ENCODE data around the gene MORN1.

Gene MORN1

GRCh38 chr1:2358651-2359640 lies 32.4 kb downstream of the MORN1 start:
- H3K14ac ChIP-seq (ENCODE audit: low read length) = no peak overlapping the region
- H3K27ac ChIP-seq (replicated peaks; ENCODE audit: low read length) = no peak overlapping the region
- peaks cover 0 to 3% of the 10 kb centered on the region in 2 donors for H3K9me3 ChIP-seq (replicated peaks in 1 of 2; ENCODE audit: control insufficient read depth in 2 of 2, insufficient read depth in 1 of 2, low read depth in 1 of 2, low read length in 2 of 2)
- peaks cover 0 to 2% (median 0%) of the 10 kb centered on the region in 3 experiments for H3K27me3 ChIP-seq (ENCODE audit: control insufficient read depth in 3 of 3, insufficient read depth in 3 of 3, low read depth in 1 of 3, low read length in 3 of 3)
- DNase-seq (ENCODE audit: low spot score) = no peak
- H4K91ac ChIP-seq (ENCODE audit: low read depth, low read length, poor library complexity) = no peak overlapping the region
- H3K18ac ChIP-seq (ENCODE audit: low read length) = no peak overlapping the region
- no peak overlapping the region for H4K8ac ChIP-seq (ENCODE audit: low read depth, low read length)
- H2AK5ac ChIP-seq (ENCODE audit: low read depth, low read length) = peak overlapping the region; percentile 14
- H2BK12ac ChIP-seq (ENCODE audit: low read length) = peak overlapping the region; percentile 30
- no CpG with 5 or more reads among the region's 24 CpGs for WGBS, 2 donors (ENCODE audit: extremely low coverage in 2 of 2, insufficient read length in 2 of 2, insufficient replicate concordance in 1 of 2)
- no peak overlapping the region for H3K9ac ChIP-seq (ENCODE audit: low read depth, low read length, poor library complexity)
- H3K4me3 ChIP-seq (ENCODE audit: low read length in 2 of 2) = no peak overlapping the region
- H3K36me3 ChIP-seq (replicated peaks in 1 of 2; ENCODE audit: control insufficient read depth in 2 of 2, insufficient read depth in 2 of 2, low read length in 2 of 2) = no peaks in the 10 kb centered on the region
- no peak overlapping the region for H2BK120ac ChIP-seq (ENCODE audit: low read depth, low read length)
- no peak overlapping the region for H2BK5ac ChIP-seq (ENCODE audit: low read length)
- no peaks in the 10 kb centered on the region for H3K79me1 ChIP-seq (ENCODE audit: low read depth, low read length)
- H3K4me2 ChIP-seq (ENCODE audit: insufficient read depth, low read length, poor library complexity, severe bottlenecking) = no peak overlapping the region
- no peak overlapping the region for H2AFZ ChIP-seq (ENCODE audit: low read length)
- H3K4me1 ChIP-seq (ENCODE audit: control insufficient read depth in 2 of 2, insufficient read depth in 1 of 2, low read depth in 1 of 2, low read length in 2 of 2) = no peaks in the 10 kb centered on the region
- H3K23ac ChIP-seq (ENCODE audit: low read depth, low read length, poor library complexity) = peak overlapping the region; percentile 37
- no peak overlapping the region for H2BK15ac ChIP-seq (ENCODE audit: low read length)
- H3K4ac ChIP-seq (ENCODE audit: low read length) = no peak overlapping the region

DNA sequence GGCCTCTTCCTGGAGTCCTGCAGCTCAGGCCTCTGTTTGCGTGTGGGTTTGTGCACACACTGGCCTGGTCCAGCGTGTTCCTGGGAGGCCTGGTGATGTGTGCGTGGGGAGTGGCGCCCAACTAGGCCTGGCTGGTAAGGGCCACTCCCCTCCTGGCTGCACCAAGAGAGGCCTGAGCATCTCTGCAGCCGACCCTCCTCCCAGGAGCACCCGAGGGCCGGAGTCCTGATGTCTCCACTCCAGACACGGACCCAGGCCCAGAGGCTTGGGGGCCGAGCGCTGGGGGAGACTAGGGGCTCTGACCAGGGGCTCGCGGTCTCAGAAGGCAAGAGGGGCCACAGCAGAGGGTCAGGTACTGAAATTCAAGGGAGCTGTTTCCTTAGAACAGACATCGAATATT lies 33.3 kb downstream of the MORN1 start:
- no peak overlapping the region for H3K9ac ChIP-seq (ENCODE audit: low read depth, low read length, poor library complexity)
- DNase-seq (ENCODE audit: low spot score) = no peak

GRCh38 chr1:2356911-2357845 lies 34.2 kb downstream of the MORN1 start:
- no peak for DNase-seq (ENCODE audit: low spot score)
- no peaks in the 10 kb centered on the region for H3K9me3 ChIP-seq (replicated peaks in 1 of 2; ENCODE audit: control insufficient read depth in 2 of 2, insufficient read depth in 1 of 2, low read depth in 1 of 2, low read length in 2 of 2)
- H3K4me3 ChIP-seq (ENCODE audit: low read length in 2 of 2) = no peak overlapping the region
- WGBS, 2 donors (ENCODE audit: extremely low coverage in 2 of 2, insufficient read length in 2 of 2, insufficient replicate concordance in 1 of 2) = no CpG with 5 or more reads among the region's 37 CpGs
- H2AK5ac ChIP-seq (ENCODE audit: low read depth, low read length) = peak overlapping the region; percentile 48
- peak overlapping the region; percentile 77 for H3K23ac ChIP-seq (ENCODE audit: low read depth, low read length, poor library complexity)
- H3K27me3 ChIP-seq (ENCODE audit: control insufficient read depth in 3 of 3, insufficient read depth in 3 of 3, low read depth in 1 of 3, low read length in 3 of 3) = peaks cover 0 to 2% (median 0%) of the 10 kb centered on the region in 3 experiments
- H3K4me1 ChIP-seq (ENCODE audit: control insufficient read depth in 2 of 2, insufficient read depth in 1 of 2, low read depth in 1 of 2, low read length in 2 of 2) = peaks cover 3% of the 10 kb centered on the region in 2 donors
- no peak overlapping the region for H3K4ac ChIP-seq (ENCODE audit: low read length)
- H3K79me1 ChIP-seq (ENCODE audit: low read depth, low read length) = no peaks in the 10 kb centered on the region
- H2AFZ ChIP-seq (ENCODE audit: low read length) = no peak overlapping the region
- no peak overlapping the region for H4K91ac ChIP-seq (ENCODE audit: low read depth, low read length, poor library complexity)
- H2BK12ac ChIP-seq (ENCODE audit: low read length) = no peak overlapping the region
- H3K27ac ChIP-seq (replicated peaks; ENCODE audit: low read length) = no peak overlapping the region
- H3K36me3 ChIP-seq (replicated peaks in 1 of 2; ENCODE audit: control insufficient read depth in 2 of 2, insufficient read depth in 2 of 2, low read length in 2 of 2) = no peaks in the 10 kb centered on the region
- H2BK120ac ChIP-seq (ENCODE audit: low read depth, low read length) = no peak overlapping the region
- H2BK5ac ChIP-seq (ENCODE audit: low read length) = no peak overlapping the region
- H4K8ac ChIP-seq (ENCODE audit: low read depth, low read length) = no peak overlapping the region
- H2BK15ac ChIP-seq (ENCODE audit: low read length) = no peak overlapping the region
- H3K18ac ChIP-seq (ENCODE audit: low read length) = peak overlapping the region; percentile 46
- peak overlapping the region; percentile 54 for H3K9ac ChIP-seq (ENCODE audit: low read depth, low read length, poor library complexity)
- no peak overlapping the region for H3K4me2 ChIP-seq (ENCODE audit: insufficient read depth, low read length, poor library complexity, severe bottlenecking)
- peak overlapping the region; percentile 42 for H3K14ac ChIP-seq (ENCODE audit: low read length)

More for the DNA sequence above, 33.3 kb downstream of the MORN1 start:
- Histone ChIP-seq H3K23ac (ENCODE audit: low read depth, low read length, poor library complexity) (no peak overlapping the region), H3K79me1 (ENCODE audit: low read depth, low read length) (no peaks in the 10 kb centered on the region), H2AK5ac (ENCODE audit: low read depth, low read length) (no peak overlapping the region), H3K9me3 (replicated peaks in 1 of 2; ENCODE audit: control insufficient read depth in 2 of 2, insufficient read depth in 1 of 2, low read depth in 1 of 2, low read length in 2 of 2) (no peaks in the 10 kb centered on the region), H3K4me1 (ENCODE audit: control insufficient read depth in 2 of 2, insufficient read depth in 1 of 2, low read depth in 1 of 2, low read length in 2 of 2) (peaks cover under 1 to 2% of the 10 kb centered on the region in 2 donors), H3K4ac (ENCODE audit: low read length) (no peak overlapping the region), H2BK15ac (ENCODE audit: low read length) (no peak overlapping the region), H3K27ac (replicated peaks; ENCODE audit: low read length) (no peak overlapping the region), H3K27me3 (ENCODE audit: control insufficient read depth in 3 of 3, insufficient read depth in 3 of 3, low read depth in 1 of 3, low read length in 3 of 3) (peaks cover 0 to 2% (median 0%) of the 10 kb centered on the region in 3 experiments), H2BK5ac (ENCODE audit: low read length) (no peak overlapping the region), H2BK120ac (ENCODE audit: low read depth, low read length) (no peak overlapping the region), H2AFZ (ENCODE audit: low read length) (no peak overlapping the region), H3K18ac (ENCODE audit: low read length) (no peak overlapping the region), H3K36me3 (replicated peaks in 1 of 2; ENCODE audit: control insufficient read depth in 2 of 2, insufficient read depth in 2 of 2, low read length in 2 of 2) (no peaks in the 10 kb centered on the region), H2BK12ac (ENCODE audit: low read length) (no peak overlapping the region), H4K8ac (ENCODE audit: low read depth, low read length) (no peak overlapping the region), H3K4me3 (ENCODE audit: low read length in 2 of 2) (no peak overlapping the region), H3K14ac (ENCODE audit: low read length) (no peak overlapping the region), H3K4me2 (ENCODE audit: insufficient read depth, low read length, poor library complexity, severe bottlenecking) (no peak overlapping the region), H4K91ac (ENCODE audit: low read depth, low read length, poor library complexity) (no peak overlapping the region)
- no CpG with 5 or more reads among the region's 13 CpGs for WGBS, 2 donors (ENCODE audit: extremely low coverage in 2 of 2, insufficient read length in 2 of 2, insufficient replicate concordance in 1 of 2)
